Measurements from ENCODE around the gene PPP1R13B.

DNA sequence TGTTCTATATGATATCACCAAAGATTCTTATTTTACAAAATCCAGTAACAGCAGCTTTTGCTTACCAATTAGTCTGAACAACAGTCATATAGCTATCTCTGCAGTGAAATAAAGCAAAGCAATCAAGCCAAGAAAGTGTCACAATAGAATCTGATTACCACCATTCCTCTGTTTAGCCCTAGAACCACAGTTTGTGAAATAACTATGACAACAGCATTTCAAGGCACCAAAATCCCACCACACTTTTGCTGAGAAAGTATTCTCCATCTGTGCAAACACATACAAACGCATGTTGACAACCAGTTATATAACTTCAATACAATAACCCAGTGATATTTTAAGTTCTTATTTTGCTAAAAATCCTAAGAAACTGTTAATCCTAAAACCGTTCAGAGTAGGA lies 7.4 kb downstream of the PPP1R13B start:
- TF ChIP-seq POLR2A (IDR thresholded peaks at IDR 0.05) (no peak), CTCF (IDR thresholded peaks at IDR 0.05) (no peak)

All from adrenal gland (tissue), 5 donors.